Erythroblast (primary cell): ENCODE results near the gene FRMD4A.

Experiments used
- GATA1 ChIP-seq: IDR thresholded peaks from 2 replicates; pipeline ENCODE4 v1.6.1; 2011; ENCODE audit warnings: low read depth, mild to moderate bottlenecking, control low read depth, low read length, moderate library complexity
- POLR2A ChIP-seq: IDR thresholded peaks from 2 replicates; pipeline ENCODE4 v1.6.1; 2011; ENCODE audit warnings: mild to moderate bottlenecking, low read length

GRCh38 chr10:13823096-13823708 is 507.5 kb downstream of the FRMD4A start:
- TF ChIP-seq POLR2A, result no peak
- TF ChIP-seq GATA1, result no peak
